Spleen (tissue), 11 donors: ENCODE data around the gene NUDCD2. TPM values are rescaled to one million over a fixed set of nuclear protein-coding genes. Genes with fewer than 3 reads are reported as not detected.

Experiments used
- DNase-seq: peaks from one replicate; pipeline ENCODE4 v3.0.0-alpha.2; 2020
- H3K27ac ChIP-seq, 8 donors: fragments of 200-600 bp; sonication (generic) in 7 of 8; 1 replicate in 4 of 8; 2 replicates in 4 of 8; pipeline versions ENCODE4 v1.5.0 to v1.8.0; 2016 to 2021; ENCODE audit warnings: inconsistent platforms in 4 of 8, mild to moderate bottlenecking in 4 of 8, moderate library complexity in 1 of 8
- H3K27me3 ChIP-seq, 7 donors: fragments of 200-600 bp; sonication (generic) in 6 of 7; replicated peaks in 1 of 7; 1 replicate in 4 of 7; 2 replicates in 3 of 7; pipeline versions ENCODE4 v1.5.0 to v1.8.0; 2016 to 2021; ENCODE audit warnings: inconsistent platforms in 3 of 7, mild to moderate bottlenecking in 1 of 7
- H3K36me3 ChIP-seq, 6 donors: fragments of 200-600 bp; sonication (generic) in 5 of 6; 1 replicate in 4 of 6; 2 replicates in 2 of 6; pipeline versions ENCODE4 v1.5.0 to v1.8.0; 2016 to 2021; ENCODE audit warnings: inconsistent platforms in 2 of 6
- H3K4me1 ChIP-seq, 6 donors: fragments of 200-600 bp; sonication (generic) in 5 of 6; 1 replicate in 3 of 6; 2 replicates in 3 of 6; pipeline versions ENCODE4 v1.5.0 to v1.8.0; 2016 to 2021; ENCODE audit warnings: inconsistent platforms in 3 of 6
- H3K4me3 ChIP-seq, 8 donors: fragments of 200-600 bp; sonication (generic) in 7 of 8; 1 replicate in 4 of 8; 2 replicates in 4 of 8; pipeline versions ENCODE4 v1.5.0 to v1.8.0; 2016 to 2021; ENCODE audit warnings: inconsistent platforms in 4 of 8, mild to moderate bottlenecking in 4 of 8, moderate library complexity in 2 of 8
- H3K9me3 ChIP-seq, 8 donors: fragments of 200-600 bp; sonication (generic) in 7 of 8; 1 replicate in 4 of 8; 2 replicates in 4 of 8; pipeline versions ENCODE4 v1.5.0 to v1.8.0; 2016 to 2021; ENCODE audit warnings: inconsistent platforms in 4 of 8
- CTCF ChIP-seq, 11 experiments: fragments of 200-600 bp in 7 of 11; fragments of 450-650 bp in 4 of 11; sonication (generic) in 4 of 11; IDR thresholded peaks in 8 of 11; conservative IDR thresholded peaks in 3 of 11; 1 replicate in 7 of 11; 2 replicates in 4 of 11; pipeline versions ENCODE4 v1.4.0 to v1.8.0; 2016 to 2021; ENCODE audit warnings: antibody characterized with exemption in 11 of 11, inconsistent platforms in 4 of 11, mild to moderate bottlenecking in 1 of 11
- POLR2A ChIP-seq, 3 donors: fragments of 450-650 bp; IDR thresholded peaks; one replicate each; pipeline ENCODE4 v1.5.1; 2017; ENCODE audit warnings: antibody characterized with exemption in 3 of 3, mild to moderate bottlenecking in 1 of 3
- POLR2AphosphoS5 ChIP-seq, 3 donors: sonication (generic); formaldehyde crosslinking; IDR thresholded peaks; one replicate each; pipeline ENCODE4 v1.5.1; 2017; ENCODE audit warnings: antibody characterized with exemption in 3 of 3
- WGBS, 5 donors: extraction: QIAGEN DNeasy Blood & Tissue Kit in 3 of 5; methylation state at CpG; one replicate each; pipeline versions ENCODE4 v1.1.5 to v1.1.7; 2013 to 2018; 5-methylcytosine and 5-hydroxymethylcytosine counted together
- intact Hi-C: fragments of 100-400 bp; cut with DNase I; formaldehyde crosslinking; loops from one replicate; pipeline ENCODE4 v1.15.0; 2023; ENCODE audit warnings: low total_unique reads
- polyA plus RNA-seq, 3 donors: library from polyadenylated mRNA; stranded (reverse); fragments of 200-250 nt; gene quantifications; one replicate each; pipeline ENCODE4 v1.2.1, GENCODE V29; 2013
- total RNA-seq, 7 donors: library from RNA; depleted of rRNA in 3 of 7; stranded (reverse); fragments of >200 nt in 3 of 7; fragmentation: NEBNext Ultra II Directional in 4 of 7; extraction: Animal tissue kit (Norgen Biotek cat#: 25700) in 4 of 7; gene quantifications; one replicate each; pipeline versions ENCODE4 v1.1.0 to v1.2.1, GENCODE V29; 2016 to 2021
- donor health status: healthy with polysubstance abuse.
- donor health status: DM: no; HTN: no; CAD: no; lungs with moderate emphysema.
- donor health status: DM: no; HTN: no; CAD: no.
- donor health status: Bipolar disorder and iron deficiency.
- donor health status: healthy.
- donor health status: DM: no; HTN: no; CAD: no.
- donor health status: DM: yes; HTN: yes; CAD: no.

NUDCD2 gene
- total and polyA plus RNA-seq, 10 donors = 5.8 to 25.9 (median 11.1) TPM

GRCh38 chr5:163410505-163410904, 49.4 kb downstream of the NUDCD2 start:
- Histone ChIP-seq H3K36me3 (no peaks in the 10 kb centered on the region), H3K27ac (no peak overlapping the region), H3K9me3 (no peaks in the 10 kb centered on the region), H3K27me3 (peaks cover 0 to 17% (median 2%) of the 10 kb centered on the region in 7 donors), H3K4me1 (peaks cover 0 to 21% (median 11%) of the 10 kb centered on the region in 6 donors), H3K4me3 (no peak overlapping the region)
- intact Hi-C loops = no loop called here
- TF ChIP-seq POLR2AphosphoS5 (IDR thresholded peaks at IDR 0.05) (no peak), CTCF (IDR thresholded peaks at IDR 0.05 in 8 of 11, conservative IDR thresholded peaks at IDR 0.05 in 3 of 11) (no peak), POLR2A (IDR thresholded peaks at IDR 0.05) (no peak)
- no peak for DNase-seq
- WGBS, 5 donors = 45 to 70% (median 50%) methylated on average over 2 of the region's 2 CpGs

DNA sequence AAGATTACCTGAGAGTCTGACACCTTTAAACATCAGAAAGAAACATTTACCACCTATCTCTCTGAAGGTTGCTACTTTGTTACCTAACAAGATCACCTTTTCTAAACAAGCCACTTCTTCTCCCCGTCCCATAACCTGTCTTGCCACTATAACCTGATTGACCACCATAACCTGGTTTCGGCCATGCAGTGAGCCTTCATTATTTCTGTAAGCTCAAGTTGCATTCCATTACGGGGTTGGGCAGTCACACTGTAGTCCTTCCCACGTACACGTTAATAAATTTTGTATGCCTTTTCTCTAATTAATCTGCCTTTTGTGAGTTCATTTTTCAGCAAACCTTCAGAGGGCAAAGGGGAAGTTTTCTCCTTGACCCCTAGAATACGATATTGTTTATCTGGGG, 50.5 kb downstream of the NUDCD2 start:
- Histone ChIP-seq H3K9me3 (no peaks in the 10 kb centered on the region), H3K4me3 (no peak overlapping the region), H3K4me1 (peaks cover 0 to 21% (median 11%) of the 10 kb centered on the region in 6 donors), H3K27me3 (peaks cover 0 to 6% (median 0%) of the 10 kb centered on the region in 7 donors), H3K27ac (no peak overlapping the region), H3K36me3 (no peaks in the 10 kb centered on the region)
- intact Hi-C loops = no loop called here
- 85 to 92% (median 87%) methylated on average over 6 of the region's 6 CpGs for WGBS, 5 donors
- TF ChIP-seq POLR2AphosphoS5 (IDR thresholded peaks at IDR 0.05) (no peak), CTCF (IDR thresholded peaks at IDR 0.05 in 8 of 11, conservative IDR thresholded peaks at IDR 0.05 in 3 of 11) (no peak), POLR2A (IDR thresholded peaks at IDR 0.05) (no peak)
- no peak for DNase-seq

- no peak for TF ChIP-seq POLR2A (IDR thresholded peaks at IDR 0.05)
- no peak for TF ChIP-seq POLR2AphosphoS5 (IDR thresholded peaks at IDR 0.05)
- TF ChIP-seq CTCF (IDR thresholded peaks at IDR 0.05 in 8 of 11, conservative IDR thresholded peaks at IDR 0.05 in 3 of 11) = peak; percentile 52 to 93 (median 86)
- no peaks in the 10 kb centered on the region for H3K27me3 ChIP-seq
- no peak overlapping the region for H3K4me3 ChIP-seq
- no peaks in the 10 kb centered on the region for H3K9me3 ChIP-seq
- H3K36me3 ChIP-seq = no peaks in the 10 kb centered on the region
- no peak overlapping the region for H3K27ac ChIP-seq
- WGBS, 5 donors = 7 to 16% (median 10%) methylated on average over 9 of the region's 9 CpGs
- peak; percentile 77 for DNase-seq
- intact Hi-C loops = no loop called here
- H3K4me1 ChIP-seq = peaks cover 0 to 21% (median 11%) of the 10 kb centered on the region in 6 donors
These were observed 51.5 kb downstream of the NUDCD2 start for GRCh38 chr5:163408311-163408923.

- 18 to 43% (median 38%) methylated on average over 2 of the region's 2 CpGs for WGBS, 5 donors
- TF ChIP-seq POLR2AphosphoS5 (IDR thresholded peaks at IDR 0.05) = no peak
- no peak for TF ChIP-seq POLR2A (IDR thresholded peaks at IDR 0.05)
- no peak for TF ChIP-seq CTCF (IDR thresholded peaks at IDR 0.05 in 8 of 11, conservative IDR thresholded peaks at IDR 0.05 in 3 of 11)
- peak overlapping the region in 1 of 8 donors; percentile 37 for H3K27ac ChIP-seq
- intact Hi-C loops = no loop called here
- no peaks in the 10 kb centered on the region for H3K36me3 ChIP-seq
- peaks cover 0 to 21% (median 11%) of the 10 kb centered on the region in 6 donors for H3K4me1 ChIP-seq
- H3K4me3 ChIP-seq = no peak overlapping the region
- DNase-seq = no peak
- H3K27me3 ChIP-seq = no peaks in the 10 kb centered on the region
- no peaks in the 10 kb centered on the region for H3K9me3 ChIP-seq
These were observed 52.8 kb downstream of the NUDCD2 start for GRCh38 chr5:163407034-163407655.
